Activated CD8-positive, alpha-beta memory T cell treated with anti-CD3 and anti-CD28 coated beads for 4 hours (primary cell): ENCODE measurements around the gene LRRC41.
"Not testable (repeated sequence)": the region's sequence is repeated elsewhere in the genome, so short reads cannot be mapped to it uniquely, and the experiment has no call there.

Experiments used
- DNase-seq, 2 donors: peaks; one replicate each; pipeline ENCODE4 v3.0.0-alpha.2; 2020; ENCODE audit warnings: low read depth in 2 of 2

LRRC41 gene

GRCh38 chr1:46285730-46286477 is 17.5 kb downstream of the LRRC41 start:
- peak in 1 of 2 donors; percentile 5 for DNase-seq

GRCh38 chr1:46284597-46285564 is 18.5 kb downstream of the LRRC41 start:
- no peak for DNase-seq

GRCh38 chr1:46284058-46284457 is 19.4 kb downstream of the LRRC41 start:
- no peak for DNase-seq

- DNase-seq, result no peak
Measured at GRCh38 chr1:46281021-46281420, 22.4 kb downstream of the LRRC41 start.

- DNase-seq, result no peak
Measured at GRCh38 chr1:46280092-46280491, 23.3 kb downstream of the LRRC41 start.

- DNase-seq, result no peak
Measured at GRCh38 chr1:46278807-46279206, 24.6 kb downstream of the LRRC41 start.

GRCh38 chr1:46277658-46278373 is 25.6 kb downstream of the LRRC41 start:
- DNase-seq, result no peak

- no peak for DNase-seq
Measured at GRCh38 chr1:46275030-46275337, 28.4 kb downstream of the LRRC41 start.

GRCh38 chr1:46274225-46275029 is 29.0 kb downstream of the LRRC41 start:
- no peak for DNase-seq

- DNase-seq, result no peak
Measured at GRCh38 chr1:46268578-46268977, 34.8 kb downstream of the LRRC41 start.

GRCh38 chr1:46263146-46263545 is 40.3 kb downstream of the LRRC41 start:
- DNase-seq, result no peak

- DNase-seq, result no peak
Measured at GRCh38 chr1:46262508-46262907, 40.9 kb downstream of the LRRC41 start.

- DNase-seq, result no peak
Measured at GRCh38 chr1:46256523-46256922, 46.9 kb downstream of the LRRC41 start.

GRCh38 chr1:46254668-46255067 is 48.7 kb downstream of the LRRC41 start:
- no peak for DNase-seq

GRCh38 chr1:46248122-46248920 is 55.1 kb downstream of the LRRC41 start:
- DNase-seq, result no peak

- peak; percentile 89 to 94 for DNase-seq
Measured at GRCh38 chr1:46247436-46248121, 55.8 kb downstream of the LRRC41 start, which contains the start of gene RAD54L. TSS of gene RAD54L (plus strand) at chr1:46247763. CDS start at chr1:46248406, 643 bp downstream.

- peak; percentile 38 to 41 for DNase-seq
Measured at GRCh38 chr1:46246548-46247435, 56.6 kb downstream of the LRRC41 start.

GRCh38 chr1:46246136-46246535 is 57.3 kb downstream of the LRRC41 start:
- DNase-seq, result not testable (repeated sequence)
